ENCODE results near the gene ATP1A2. TPM values are rescaled to one million over a fixed set of nuclear protein-coding genes. Genes with fewer than 3 reads are reported as not detected.

ATP1A2 gene
- 1,000 to 10,000 TPM in 1 of 4 donors, 100 to 1,000 TPM in 3; 523 to 1,040 (median 587) TPM for total RNA-seq
- 100 to 1,000 TPM in 2 of 3 donors, 10 to 100 TPM in 1; 52.5 to 194 (median 162) TPM for polyA plus RNA-seq
- long read RNA-seq, donor 1, full-length matches to known transcripts = 54 of 241 reads
- long read RNA-seq, donor 1, partial matches to known transcripts = 175 of 241 reads
- long read RNA-seq, donor 1, other reads (novel, unspliced or antisense) = 12 of 241 reads
- long read RNA-seq, donor 2, full-length matches to known transcripts = 74 of 753 reads
- long read RNA-seq, donor 2, partial matches to known transcripts = 633 of 753 reads
- long read RNA-seq, donor 2, other reads (novel, unspliced or antisense) = 46 of 753 reads

- H3K27ac ChIP-seq = peak within 1 kb of the TSS; percentile 98
- H3K27me3 ChIP-seq (ENCODE audit: insufficient read depth in 3 of 3, low read length in 2 of 3) = no peaks in the 10 kb centered on the region
- ATAC-seq (peak; percentile 63 to 69 (median 66)), DNase-seq (peak; percentile 53 to 86)
- TF ChIP-seq, protein P1, sequence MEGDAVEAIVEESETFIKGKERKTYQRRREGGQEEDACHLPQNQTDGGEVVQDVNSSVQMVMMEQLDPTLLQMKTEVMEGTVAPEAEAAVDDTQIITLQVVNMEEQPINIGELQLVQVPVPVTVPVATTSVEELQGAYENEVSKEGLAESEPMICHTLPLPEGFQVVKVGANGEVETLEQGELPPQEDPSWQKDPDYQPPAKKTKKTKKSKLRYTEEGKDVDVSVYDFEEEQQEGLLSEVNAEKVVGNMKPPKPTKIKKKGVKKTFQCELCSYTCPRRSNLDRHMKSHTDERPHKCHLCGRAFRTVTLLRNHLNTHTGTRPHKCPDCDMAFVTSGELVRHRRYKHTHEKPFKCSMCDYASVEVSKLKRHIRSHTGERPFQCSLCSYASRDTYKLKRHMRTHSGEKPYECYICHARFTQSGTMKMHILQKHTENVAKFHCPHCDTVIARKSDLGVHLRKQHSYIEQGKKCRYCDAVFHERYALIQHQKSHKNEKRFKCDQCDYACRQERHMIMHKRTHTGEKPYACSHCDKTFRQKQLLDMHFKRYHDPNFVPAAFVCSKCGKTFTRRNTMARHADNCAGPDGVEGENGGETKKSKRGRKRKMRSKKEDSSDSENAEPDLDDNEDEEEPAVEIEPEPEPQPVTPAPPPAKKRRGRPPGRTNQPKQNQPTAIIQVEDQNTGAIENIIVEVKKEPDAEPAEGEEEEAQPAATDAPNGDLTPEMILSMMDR (IDR thresholded peaks at IDR 0.05) = no peak
- H3K36me3 ChIP-seq (ENCODE audit: insufficient read depth in 1 of 2, low read depth in 1 of 2) = peaks cover 0 to 14% of the 10 kb centered on the region in 2 donors
- no peaks in the 10 kb centered on the region for H3K9me3 ChIP-seq
- peak within 1 kb of the TSS; percentile 82 for H3K4me3 ChIP-seq
- WGBS, 3 donors = 11 to 16% (median 16%) methylated on average over 13 to 16 of the region's 16 CpGs
- peaks cover 54% of the 10 kb centered on the region for H3K4me1 ChIP-seq
- intact Hi-C loops (cut with DNase I) = loop anchor here in 1 of 2 donors (5.0 kb wide), 1 partner anchor 77 kb away; the partner anchor contains the start of gene CASQ1
Measured at GRCh38 chr1:160115545-160116282, at the start of gene ATP1A2. TSS of gene ATP1A2 (plus strand) at chr1:160115759. CDS start at chr1:160115862, 103 bp downstream.

- H3K27ac ChIP-seq = no peak overlapping the region
- no peaks in the 10 kb centered on the region for H3K36me3 ChIP-seq (ENCODE audit: insufficient read depth in 1 of 2, low read depth in 1 of 2)
- WGBS, 3 donors = 59 to 66% (median 61%) methylated on average over 6 of the region's 6 CpGs
- DNase-seq (no peak), ATAC-seq (no peak)
- no peak overlapping the region for H3K4me3 ChIP-seq
- intact Hi-C loops (cut with DNase I) = no loop called here
- no peaks in the 10 kb centered on the region for H3K9me3 ChIP-seq
- TF ChIP-seq, protein P1 (IDR thresholded peaks at IDR 0.05) = no peak
- H3K27me3 ChIP-seq (ENCODE audit: insufficient read depth in 3 of 3, low read length in 2 of 3) = no peaks in the 10 kb centered on the region
- peaks cover 6% of the 10 kb centered on the region for H3K4me1 ChIP-seq
Measured at GRCh38 chr1:160066829-160067745, 48.5 kb upstream of the ATP1A2 start.

- H3K27ac ChIP-seq = no peak overlapping the region
- H3K36me3 ChIP-seq (ENCODE audit: insufficient read depth in 1 of 2, low read depth in 1 of 2) = no peaks in the 10 kb centered on the region
- 53 to 68% (median 59%) methylated on average over 4 to 5 of the region's 5 CpGs for whole genome bisulfite sequencing, 3 donors
- ATAC-seq = no peak
- TF ChIP-seq, protein P1 (IDR thresholded peaks at IDR 0.05) = no peak
- H3K27me3 ChIP-seq (ENCODE audit: insufficient read depth in 3 of 3, low read length in 2 of 3) = no peaks in the 10 kb centered on the region
- H3K4me3 ChIP-seq = no peak overlapping the region
- no peaks in the 10 kb centered on the region for H3K9me3 ChIP-seq
- intact Hi-C loops (cut with DNase I) = no loop called here
- DNase-seq = no peak
- H3K4me1 ChIP-seq = peaks cover 6% of the 10 kb centered on the region
Measured at GRCh38 chr1:160068225-160068624, 47.3 kb upstream of the ATP1A2 start.

DNA sequence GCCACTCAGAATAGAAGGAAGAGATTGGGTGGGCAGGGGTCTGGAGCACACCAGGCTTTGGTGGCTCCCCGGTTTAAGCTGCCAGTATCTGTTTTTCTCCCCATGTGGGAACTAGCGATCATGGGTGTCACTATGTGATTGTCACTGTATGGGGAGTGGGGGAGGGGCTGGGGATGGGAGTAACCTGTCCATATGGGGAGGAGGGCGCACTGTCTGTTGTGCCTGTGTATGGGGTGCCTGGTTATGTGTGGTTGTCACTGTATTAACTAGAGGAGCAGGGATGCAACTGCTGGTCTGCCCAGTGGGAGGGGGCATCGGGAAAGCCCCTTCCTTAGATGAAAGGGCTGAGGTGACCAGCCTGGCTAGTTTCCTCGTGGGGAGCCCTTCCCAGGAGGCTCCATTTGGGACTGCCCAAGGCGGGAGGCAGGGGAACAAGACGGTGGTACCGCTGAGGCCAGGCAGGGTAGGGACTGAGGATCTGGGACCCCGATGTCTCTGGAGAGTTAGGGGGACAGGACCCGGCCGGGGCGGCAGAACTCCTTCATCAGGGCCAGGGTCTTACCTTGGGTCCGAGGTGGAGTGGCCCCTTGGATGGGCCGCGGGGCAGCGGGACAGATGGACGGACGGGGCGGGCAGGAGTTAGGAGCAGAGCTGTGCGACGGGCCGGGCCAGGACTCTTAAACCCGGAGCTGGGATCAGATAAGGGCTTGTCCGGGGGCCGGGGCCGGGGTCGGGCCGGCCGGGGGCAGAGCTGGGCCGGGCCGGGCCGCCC, 45.9 kb upstream of the ATP1A2 start, which contains the start of gene KCNJ10:
Gene KCNJ10 (minus strand): TSS at position 701 of the 772 bp plus-strand sequence. CDS start 27,628 bp downstream, outside the sequence.
- Histone ChIP-seq H3K27me3 (ENCODE audit: insufficient read depth in 3 of 3, low read length in 2 of 3) (no peaks in the 10 kb centered on the region), H3K27ac (no peak within 1 kb of the TSS), H3K4me3 (peak within 1 kb of the TSS; percentile 74), H3K36me3 (ENCODE audit: insufficient read depth in 1 of 2, low read depth in 1 of 2) (no peaks in the 10 kb centered on the region), H3K4me1 (peaks cover 6% of the 10 kb centered on the region), H3K9me3 (no peaks in the 10 kb centered on the region)
- WGBS, 3 donors = 13 to 21% (median 17%) methylated on average over 23 to 32 of the region's 32 CpGs
- DNase-seq (no peak), ATAC-seq (peak; percentile 7 to 63 (median 58))
- intact Hi-C loops (cut with DNase I) = no loop called here
- TF ChIP-seq, protein P1 (IDR thresholded peaks at IDR 0.05) = no peak

Data from psoas muscle (tissue), 8 donors.